Gastroesophageal sphincter (tissue), 3 donors: Measurements from ENCODE around the gene LRRIQ1.

Source experiments
- EP300 ChIP-seq: sonication (generic); formaldehyde crosslinking; IDR thresholded peaks from one replicate; pipeline ENCODE4 v1.6.1; 2017; ENCODE audit warnings: antibody characterized with exemption, mild to moderate bottlenecking
- TF ChIP-seq, protein P1 (sequence below), 4 experiments: fragments of 200-600 bp in 2 of 4; fragments of 450-650 bp in 2 of 4; sonication (generic) in 1 of 4; IDR thresholded peaks; one replicate each; pipeline ENCODE4 v1.5.1; 2017 to 2019; ENCODE audit warnings: antibody characterized with exemption in 4 of 4, mild to moderate bottlenecking in 2 of 4, moderate library complexity in 2 of 4

DNA sequence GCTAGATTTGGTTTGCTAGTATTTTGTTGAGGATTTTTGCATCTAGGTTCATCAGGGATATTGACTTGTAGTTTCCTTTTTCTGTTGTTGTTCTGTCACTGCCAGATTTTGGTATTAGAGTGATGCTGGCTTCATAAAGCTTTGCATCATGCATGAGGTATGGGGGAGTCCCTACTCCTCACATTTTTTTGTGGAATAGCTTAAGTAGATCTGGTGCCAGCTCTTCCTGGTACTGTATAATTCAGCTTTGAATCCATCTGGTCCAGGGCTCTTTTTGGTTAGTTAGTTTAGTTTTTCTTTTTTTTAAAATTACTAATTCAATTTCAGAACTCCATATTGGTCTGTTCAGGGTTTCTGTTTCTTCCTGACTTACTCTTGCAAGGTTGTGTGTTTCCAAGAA is 59.4 kb downstream of the LRRIQ1 start:
- TF ChIP-seq, protein P1, sequence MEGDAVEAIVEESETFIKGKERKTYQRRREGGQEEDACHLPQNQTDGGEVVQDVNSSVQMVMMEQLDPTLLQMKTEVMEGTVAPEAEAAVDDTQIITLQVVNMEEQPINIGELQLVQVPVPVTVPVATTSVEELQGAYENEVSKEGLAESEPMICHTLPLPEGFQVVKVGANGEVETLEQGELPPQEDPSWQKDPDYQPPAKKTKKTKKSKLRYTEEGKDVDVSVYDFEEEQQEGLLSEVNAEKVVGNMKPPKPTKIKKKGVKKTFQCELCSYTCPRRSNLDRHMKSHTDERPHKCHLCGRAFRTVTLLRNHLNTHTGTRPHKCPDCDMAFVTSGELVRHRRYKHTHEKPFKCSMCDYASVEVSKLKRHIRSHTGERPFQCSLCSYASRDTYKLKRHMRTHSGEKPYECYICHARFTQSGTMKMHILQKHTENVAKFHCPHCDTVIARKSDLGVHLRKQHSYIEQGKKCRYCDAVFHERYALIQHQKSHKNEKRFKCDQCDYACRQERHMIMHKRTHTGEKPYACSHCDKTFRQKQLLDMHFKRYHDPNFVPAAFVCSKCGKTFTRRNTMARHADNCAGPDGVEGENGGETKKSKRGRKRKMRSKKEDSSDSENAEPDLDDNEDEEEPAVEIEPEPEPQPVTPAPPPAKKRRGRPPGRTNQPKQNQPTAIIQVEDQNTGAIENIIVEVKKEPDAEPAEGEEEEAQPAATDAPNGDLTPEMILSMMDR (IDR thresholded peaks at IDR 0.05) = no peak
- TF ChIP-seq EP300 = no peak
